K562 (cell line): ENCODE data around the gene XYLB. TPM values are rescaled to one million over a fixed set of nuclear protein-coding genes. Genes with fewer than 3 reads are reported as not detected.

Experiments
- ARID2 ChIP-seq: fragments of 450-650 bp; IDR thresholded peaks from 2 replicates; pipeline ENCODE4 v1.6.1; 2017; ENCODE audit warnings: antibody characterized with exemption, mild to moderate bottlenecking
- DNMT1 ChIP-seq: fragments of 450-650 bp; IDR thresholded peaks from 2 replicates; pipeline ENCODE4 v1.6.1; 2016; ENCODE audit warnings: antibody characterized with exemption, mild to moderate bottlenecking
- FOXA1 ChIP-seq: fragments of 450-650 bp; IDR thresholded peaks from 2 replicates; pipeline ENCODE4 v1.6.1; 2016; ENCODE audit warnings: mild to moderate bottlenecking, borderline replicate concordance
- FOXP1 ChIP-seq: sonication (generic); formaldehyde crosslinking; IDR thresholded peaks from 2 replicates; pipeline ENCODE4 v1.8.0; 2022; ENCODE audit warnings: mild to moderate bottlenecking, missing genetic modification reagents
- HIVEP1 ChIP-seq: fragments of 250-450 bp; sonication (Bioruptor Pico); IDR thresholded peaks from 2 replicates; pipeline ENCODE4 v1.4.0; 2020; ENCODE audit warnings: mild to moderate bottlenecking
- MAFK ChIP-seq: IDR thresholded peaks from 2 replicates; pipeline ENCODE4 v1.6.1; 2011; ENCODE audit warnings: low read length, improper control_type of control experiment
- MED1 ChIP-seq: sonication (generic); formaldehyde crosslinking; IDR thresholded peaks from 2 replicates; pipeline ENCODE4 v1.8.1; 2023; ENCODE audit warnings: missing genetic modification reagents, borderline replicate concordance
- PHF20 ChIP-seq: fragments of 450-650 bp; IDR thresholded peaks from 2 replicates; pipeline ENCODE4 v1.6.1; 2018; ENCODE audit not compliant: partially characterized antibody
- PTBP1 ChIP-seq: fragments of 200-400 bp; formaldehyde crosslinking; IDR thresholded peaks from 2 replicates; pipeline ENCODE4 v1.6.1; 2017; ENCODE audit warnings: low read depth, low read length
- RAD21 ChIP-seq, 2 experiments: fragments of 250-450 bp in 1 of 2; fragments of 450-650 bp in 1 of 2; sonication (Bioruptor Pico) in 1 of 2; formaldehyde crosslinking in 1 of 2; IDR thresholded peaks in 1 of 2; conservative IDR thresholded peaks in 1 of 2; 2 replicates each; pipeline versions ENCODE4 v1.4.0 to v1.8.0; 2020 to 2022; ENCODE audit warnings: mild to moderate bottlenecking in 2 of 2, moderate library complexity in 1 of 2
- SMARCA4 ChIP-seq: fragments of 450-650 bp; IDR thresholded peaks from 2 replicates; pipeline ENCODE4 v1.6.1; 2016
- SMARCA5 ChIP-seq: fragments of 450-650 bp; IDR thresholded peaks from 2 replicates; pipeline ENCODE4 v1.6.1; 2016
- SMARCE1 ChIP-seq: fragments of 450-650 bp; IDR thresholded peaks from 2 replicates; pipeline ENCODE4 v1.7.1; 2016; ENCODE audit warnings: mild to moderate bottlenecking
- SP2 ChIP-seq: IDR thresholded peaks from 2 replicates; pipeline ENCODE4 v1.6.1; 2011; ENCODE audit warnings: mild to moderate bottlenecking, low read depth, low read length, moderate library complexity; ENCODE audit not compliant: poor library complexity, severe bottlenecking; ENCODE audit errors: extremely low read depth
- TAL1 ChIP-seq: fragments of 450-650 bp; IDR thresholded peaks from 2 replicates; pipeline ENCODE4 v1.6.1; 2016; ENCODE audit warnings: mild to moderate bottlenecking
- ZC3H4 ChIP-seq: sonication (generic); formaldehyde crosslinking; IDR thresholded peaks from 2 replicates; pipeline ENCODE4 v1.9.0; 2021; ENCODE audit warnings: missing genetic modification reagents, borderline replicate concordance
- ZNF146 ChIP-seq: IDR thresholded peaks from one replicate; pipeline ENCODE4 v1.6.1; 2018; ENCODE audit warnings: missing compliant biosample characterization; ENCODE audit not compliant: unreplicated experiment
- ZNF197 ChIP-seq: fragments of 200-800 bp; sonication (Bioruptor generic); IDR thresholded peaks from 2 replicates; pipeline ENCODE4 v1.6.1; 2016; ENCODE audit warnings: low read depth, missing genetic modification characterization, missing compliant biosample characterization
- ZNF217 ChIP-seq: sonication (generic); formaldehyde crosslinking; IDR thresholded peaks from 2 replicates; pipeline ENCODE4 v1.8.0; 2022; ENCODE audit warnings: mild to moderate bottlenecking, missing genetic modification reagents
- ZNF511 ChIP-seq: sonication (generic); formaldehyde crosslinking; IDR thresholded peaks from 2 replicates; pipeline ENCODE4 v1.8.0; 2022; ENCODE audit warnings: mild to moderate bottlenecking, missing genetic modification reagents
- ZNF584 ChIP-seq: fragments of 200-800 bp; sonication (Bioruptor generic); IDR thresholded peaks from 2 replicates; pipeline ENCODE4 v1.6.1; 2016; ENCODE audit warnings: low read depth, mild to moderate bottlenecking, missing genetic modification characterization, missing compliant biosample characterization
- polyA plus RNA-seq, 8 experiments: library from polyadenylated mRNA; depleted of rRNA in 4 of 8; stranded (reverse) in 5 of 8; unstranded in 3 of 8; fragments of >200 nt; fragmentation: Nextera tagmentation in 2 of 8; fragmentation: Illumina TruSeq in 1 of 8; extraction: Ambion mirVana in 2 of 8; extraction: Trizol in 1 of 8; gene quantifications; 2 replicates each; pipeline versions ENCODE4 v1.2.1 to v1.2.3, GENCODE V29; 2011 to 2014; ENCODE audit warnings: inconsistent platforms in 1 of 8, missing spikeins in 1 of 8
- total RNA-seq, 7 experiments: library from RNA; depleted of rRNA in 6 of 7; stranded (reverse); fragments of >200 nt in 6 of 7; fragmentation: Illumina TruSeq in 2 of 7; extraction: Trizol in 2 of 7; gene quantifications; 2 replicates each; pipeline versions ENCODE4 v1.2.1 to v1.2.3, GENCODE V29; 2011 to 2021; ENCODE audit warnings: low replicate concordance in 1 of 7
- TF ChIP-seq, protein P1 (sequence below): sonication (generic); formaldehyde crosslinking; IDR thresholded peaks from 2 replicates; pipeline ENCODE4 v1.5.0; 2020; ENCODE audit warnings: missing genetic modification reagents
- TF ChIP-seq, protein P2 (sequence below): fragments of 250-450 bp; sonication (Bioruptor Pico); IDR thresholded peaks from 2 replicates; pipeline ENCODE4 v1.5.0; 2021; ENCODE audit warnings: mild to moderate bottlenecking, moderate library complexity
- TF ChIP-seq, protein P3 (sequence below): sonication (generic); formaldehyde crosslinking; IDR thresholded peaks from 2 replicates; pipeline ENCODE4 v1.8.0; 2023; ENCODE audit warnings: mild to moderate bottlenecking, missing genetic modification reagents

The XYLB gene
- total and polyA plus RNA-seq, 9 of the 15 experiments (the other 6 are each of a cell fraction or from before 2014, with no cell fraction given) = 4.0 to 20.2 (median 13.2) TPM

GRCh38 chr3:38453075-38453912, 106.7 kb downstream of the XYLB start, which contains the start of gene ACVR2B (continued):
- TF ChIP-seq SMARCE1 (0 out of 2 replicates have a peak, but pooled peaks have one; percentile 14), SP2 (no peak), ZNF217 (CRISPR knock-in tag) (no peak), TAL1 (no peak), ZNF146 (CRISPR knock-in tag) (no peak), ZC3H4 (CRISPR knock-in tag) (no peak), SMARCA5 (0 out of 2 replicates have a peak, but pooled peaks have one; percentile 68), ZNF511 (no peak), FOXP1 (CRISPR knock-in tag) (no peak), ARID2 (no peak), DNMT1 (no peak), MAFK (no peak), SMARCA4 (no peak), ZNF584 (CRISPR knock-in tag) (no peak), HIVEP1 (CRISPR knock-in tag) (no peak), PHF20 (no peak), RAD21 (CRISPR knock-in tag; conservative IDR thresholded peaks at IDR 0.05 in 1 of 2, IDR thresholded peaks at IDR 0.05 in 1 of 2) (no peak), PTBP1 (no peak), ZNF197 (CRISPR knock-in tag) (0 out of 2 replicates have a peak, but pooled peaks have one; percentile 46), FOXA1 (no peak), MED1 (no peak)
- TF ChIP-seq, protein P1, sequence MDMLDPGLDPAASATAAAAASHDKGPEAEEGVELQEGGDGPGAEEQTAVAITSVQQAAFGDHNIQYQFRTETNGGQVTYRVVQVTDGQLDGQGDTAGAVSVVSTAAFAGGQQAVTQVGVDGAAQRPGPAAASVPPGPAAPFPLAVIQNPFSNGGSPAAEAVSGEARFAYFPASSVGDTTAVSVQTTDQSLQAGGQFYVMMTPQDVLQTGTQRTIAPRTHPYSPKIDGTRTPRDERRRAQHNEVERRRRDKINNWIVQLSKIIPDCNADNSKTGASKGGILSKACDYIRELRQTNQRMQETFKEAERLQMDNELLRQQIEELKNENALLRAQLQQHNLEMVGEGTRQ (CRISPR knock-in tag) = no peak
- TF ChIP-seq, protein P2, sequence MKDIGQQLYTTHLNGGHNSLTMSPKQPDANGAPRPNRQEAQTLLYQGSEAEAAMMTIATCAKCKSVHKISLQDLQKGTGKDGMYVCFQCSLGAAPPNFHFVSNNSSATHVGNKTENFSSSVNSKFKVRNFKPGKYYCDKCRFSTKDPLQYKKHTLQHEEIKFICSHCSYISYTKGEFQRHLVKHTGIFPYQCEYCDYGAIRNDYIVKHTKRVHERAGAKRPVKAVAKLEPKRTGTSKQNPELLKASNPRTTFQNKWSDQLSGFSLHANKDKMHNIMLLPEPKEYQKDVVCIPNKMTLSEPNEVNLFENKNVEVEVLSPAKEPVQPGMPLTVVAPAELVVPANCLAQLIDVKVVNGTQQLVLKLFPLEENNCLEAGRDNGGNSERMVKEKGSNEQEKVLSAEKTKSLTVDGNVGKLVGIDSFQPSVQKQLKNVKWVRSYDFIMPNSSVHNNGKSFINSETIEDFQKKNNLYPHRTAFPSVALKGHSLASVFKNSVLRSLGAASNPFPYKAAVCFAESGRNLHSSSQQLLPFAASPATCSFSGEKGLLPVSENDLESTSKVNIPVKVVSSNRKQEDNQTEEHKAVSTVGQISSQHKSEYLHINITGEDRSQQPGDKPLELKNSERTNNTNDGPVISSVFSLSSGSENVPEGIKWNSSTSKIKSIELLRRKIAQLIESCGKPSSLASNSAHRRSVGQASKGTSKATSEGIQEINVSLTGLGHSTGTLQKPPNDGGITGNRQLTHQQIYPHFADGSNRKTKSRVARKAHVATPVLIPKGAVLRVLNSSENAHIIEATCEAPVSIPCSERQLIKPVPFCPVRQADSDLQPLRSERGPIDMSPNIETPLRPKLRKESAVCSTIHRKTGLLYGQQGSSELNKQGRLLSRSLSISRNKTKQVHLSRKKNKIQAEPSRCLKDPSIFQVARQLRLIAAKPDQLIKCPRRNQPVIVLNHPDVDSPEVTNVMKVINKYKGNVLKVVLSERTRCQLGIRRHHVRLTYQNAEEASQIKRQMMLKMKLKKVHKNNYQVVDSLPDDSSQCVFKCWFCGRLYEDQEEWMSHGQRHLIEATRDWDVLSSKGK (CRISPR knock-in tag) = no peak
- TF ChIP-seq, protein P3, sequence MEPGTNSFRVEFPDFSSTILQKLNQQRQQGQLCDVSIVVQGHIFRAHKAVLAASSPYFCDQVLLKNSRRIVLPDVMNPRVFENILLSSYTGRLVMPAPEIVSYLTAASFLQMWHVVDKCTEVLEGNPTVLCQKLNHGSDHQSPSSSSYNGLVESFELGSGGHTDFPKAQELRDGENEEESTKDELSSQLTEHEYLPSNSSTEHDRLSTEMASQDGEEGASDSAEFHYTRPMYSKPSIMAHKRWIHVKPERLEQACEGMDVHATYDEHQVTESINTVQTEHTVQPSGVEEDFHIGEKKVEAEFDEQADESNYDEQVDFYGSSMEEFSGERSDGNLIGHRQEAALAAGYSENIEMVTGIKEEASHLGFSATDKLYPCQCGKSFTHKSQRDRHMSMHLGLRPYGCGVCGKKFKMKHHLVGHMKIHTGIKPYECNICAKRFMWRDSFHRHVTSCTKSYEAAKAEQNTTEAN (CRISPR knock-in tag) = no peak
